Tibial nerve (tissue), 3 donors: ENCODE measurements around the gene CTNNAL1.

ENCODE experiments used
- POLR2A ChIP-seq, 2 donors: fragments of 450-650 bp; IDR thresholded peaks; one replicate each; pipeline ENCODE4 v1.6.1; 2017; ENCODE audit warnings: antibody characterized with exemption in 2 of 2, mild to moderate bottlenecking in 2 of 2, moderate library complexity in 2 of 2
- TF ChIP-seq, protein P1 (sequence below), 5 experiments: fragments of 200-600 bp in 3 of 5; fragments of 450-650 bp in 2 of 5; sonication (generic) in 3 of 5; IDR thresholded peaks; one replicate each; pipeline ENCODE4 v1.5.1; 2016 to 2019; ENCODE audit warnings: antibody characterized with exemption in 5 of 5, mild to moderate bottlenecking in 3 of 5, moderate library complexity in 2 of 5

DNA sequence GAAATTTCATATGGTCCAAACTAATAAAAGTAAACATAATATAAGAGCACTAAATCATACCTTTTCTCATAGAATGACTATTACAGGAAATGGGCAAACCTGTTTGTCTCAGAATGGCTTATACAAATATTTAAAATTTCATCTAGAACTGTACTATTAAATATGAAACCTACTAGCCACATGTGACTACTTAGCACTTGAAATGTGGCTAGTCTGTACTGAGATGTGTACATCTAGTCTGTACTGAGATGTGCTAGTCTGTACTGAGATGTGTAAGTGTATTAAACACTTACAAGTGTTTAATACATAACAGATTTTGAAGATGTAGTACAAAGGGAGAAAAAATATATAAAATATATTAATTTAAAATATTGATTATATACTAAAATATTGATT, 56.7 kb downstream of the CTNNAL1 start:
- no peak for TF ChIP-seq POLR2A (IDR thresholded peaks at IDR 0.05)
- TF ChIP-seq, protein P1, sequence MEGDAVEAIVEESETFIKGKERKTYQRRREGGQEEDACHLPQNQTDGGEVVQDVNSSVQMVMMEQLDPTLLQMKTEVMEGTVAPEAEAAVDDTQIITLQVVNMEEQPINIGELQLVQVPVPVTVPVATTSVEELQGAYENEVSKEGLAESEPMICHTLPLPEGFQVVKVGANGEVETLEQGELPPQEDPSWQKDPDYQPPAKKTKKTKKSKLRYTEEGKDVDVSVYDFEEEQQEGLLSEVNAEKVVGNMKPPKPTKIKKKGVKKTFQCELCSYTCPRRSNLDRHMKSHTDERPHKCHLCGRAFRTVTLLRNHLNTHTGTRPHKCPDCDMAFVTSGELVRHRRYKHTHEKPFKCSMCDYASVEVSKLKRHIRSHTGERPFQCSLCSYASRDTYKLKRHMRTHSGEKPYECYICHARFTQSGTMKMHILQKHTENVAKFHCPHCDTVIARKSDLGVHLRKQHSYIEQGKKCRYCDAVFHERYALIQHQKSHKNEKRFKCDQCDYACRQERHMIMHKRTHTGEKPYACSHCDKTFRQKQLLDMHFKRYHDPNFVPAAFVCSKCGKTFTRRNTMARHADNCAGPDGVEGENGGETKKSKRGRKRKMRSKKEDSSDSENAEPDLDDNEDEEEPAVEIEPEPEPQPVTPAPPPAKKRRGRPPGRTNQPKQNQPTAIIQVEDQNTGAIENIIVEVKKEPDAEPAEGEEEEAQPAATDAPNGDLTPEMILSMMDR (IDR thresholded peaks at IDR 0.05) = no peak
